ENCODE measurements around the gene TEX13B. TPM values are rescaled to one million over a fixed set of nuclear protein-coding genes. Genes with fewer than 3 reads are reported as not detected.

The TEX13B gene
- total RNA-seq, 2 donors from 2014 or later: not detected

GRCh38 chrX:107935664-107936433 lies 46.3 kb downstream of the TEX13B start:
- no peak for DNase-seq (ENCODE audit: low spot score)
- H3K4me1 ChIP-seq: no peaks in the 10 kb centered on the region
- TF ChIP-seq, protein P1, sequence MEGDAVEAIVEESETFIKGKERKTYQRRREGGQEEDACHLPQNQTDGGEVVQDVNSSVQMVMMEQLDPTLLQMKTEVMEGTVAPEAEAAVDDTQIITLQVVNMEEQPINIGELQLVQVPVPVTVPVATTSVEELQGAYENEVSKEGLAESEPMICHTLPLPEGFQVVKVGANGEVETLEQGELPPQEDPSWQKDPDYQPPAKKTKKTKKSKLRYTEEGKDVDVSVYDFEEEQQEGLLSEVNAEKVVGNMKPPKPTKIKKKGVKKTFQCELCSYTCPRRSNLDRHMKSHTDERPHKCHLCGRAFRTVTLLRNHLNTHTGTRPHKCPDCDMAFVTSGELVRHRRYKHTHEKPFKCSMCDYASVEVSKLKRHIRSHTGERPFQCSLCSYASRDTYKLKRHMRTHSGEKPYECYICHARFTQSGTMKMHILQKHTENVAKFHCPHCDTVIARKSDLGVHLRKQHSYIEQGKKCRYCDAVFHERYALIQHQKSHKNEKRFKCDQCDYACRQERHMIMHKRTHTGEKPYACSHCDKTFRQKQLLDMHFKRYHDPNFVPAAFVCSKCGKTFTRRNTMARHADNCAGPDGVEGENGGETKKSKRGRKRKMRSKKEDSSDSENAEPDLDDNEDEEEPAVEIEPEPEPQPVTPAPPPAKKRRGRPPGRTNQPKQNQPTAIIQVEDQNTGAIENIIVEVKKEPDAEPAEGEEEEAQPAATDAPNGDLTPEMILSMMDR (IDR thresholded peaks at IDR 0.05): no peak
- H3K27ac ChIP-seq: no peak overlapping the region
- H3K4me3 ChIP-seq: peak overlapping the region in 1 of 2 donors; percentile 15
- no peaks in the 10 kb centered on the region for H3K36me3 ChIP-seq
- H3K27me3 ChIP-seq: no peaks in the 10 kb centered on the region
- H3K9me3 ChIP-seq: no peaks in the 10 kb centered on the region

- TF ChIP-seq, protein P1 (IDR thresholded peaks at IDR 0.05): no peak
- no peaks in the 10 kb centered on the region for H3K9me3 ChIP-seq
- H3K36me3 ChIP-seq: no peaks in the 10 kb centered on the region
- DNase-seq (ENCODE audit: low spot score): no peak
- H3K4me1 ChIP-seq: no peaks in the 10 kb centered on the region
- no peak overlapping the region for H3K27ac ChIP-seq
- no peaks in the 10 kb centered on the region for H3K27me3 ChIP-seq
- H3K4me3 ChIP-seq: no peak overlapping the region
Observed at GRCh38 chrX:107935200-107935599, 47.0 kb downstream of the TEX13B start.

GRCh38 chrX:107934262-107934661 lies 47.9 kb downstream of the TEX13B start:
- Histone ChIP-seq H3K4me1 (no peaks in the 10 kb centered on the region), H3K27ac (no peak overlapping the region), H3K4me3 (no peak overlapping the region), H3K36me3 (no peaks in the 10 kb centered on the region), H3K27me3 (no peaks in the 10 kb centered on the region), H3K9me3 (no peaks in the 10 kb centered on the region)
- TF ChIP-seq, protein P1 (IDR thresholded peaks at IDR 0.05): no peak
- no peak for DNase-seq (ENCODE audit: low spot score)

Other genes with a start within 250 kb of the TEX13B start
- gene TSC22D3, start 206.6 kb downstream of the TEX13B start, total RNA-seq: 100 to 1,000 TPM; 184 to 193 TPM
- gene NCBP2L, start 204.6 kb downstream of the TEX13B start, total RNA-seq: not detected
- 10 to 100 TPM in 1 of 2 donors, 1 to 10 TPM in 1; 4.8 to 10.8 TPM for gene MID2, start 156.5 kb downstream of the TEX13B start, total RNA-seq
- gene VSIG1, start 62.7 kb upstream of the TEX13B start, total RNA-seq: not detected
- 10 to 100 TPM; 22.5 to 23.6 TPM for gene PSMD10, start 109.2 kb upstream of the TEX13B start, total RNA-seq
- gene ATG4A, start 109.4 kb upstream of the TEX13B start, total RNA-seq: 10 to 100 TPM; 13.5 to 14.1 TPM

Measured in right atrium auricular region (tissue), 2 donors.